ENCODE results near the gene CTNNA1.

- no peak for TF ChIP-seq POLR2A (IDR thresholded peaks at IDR 0.05)
- TF ChIP-seq, protein P1, sequence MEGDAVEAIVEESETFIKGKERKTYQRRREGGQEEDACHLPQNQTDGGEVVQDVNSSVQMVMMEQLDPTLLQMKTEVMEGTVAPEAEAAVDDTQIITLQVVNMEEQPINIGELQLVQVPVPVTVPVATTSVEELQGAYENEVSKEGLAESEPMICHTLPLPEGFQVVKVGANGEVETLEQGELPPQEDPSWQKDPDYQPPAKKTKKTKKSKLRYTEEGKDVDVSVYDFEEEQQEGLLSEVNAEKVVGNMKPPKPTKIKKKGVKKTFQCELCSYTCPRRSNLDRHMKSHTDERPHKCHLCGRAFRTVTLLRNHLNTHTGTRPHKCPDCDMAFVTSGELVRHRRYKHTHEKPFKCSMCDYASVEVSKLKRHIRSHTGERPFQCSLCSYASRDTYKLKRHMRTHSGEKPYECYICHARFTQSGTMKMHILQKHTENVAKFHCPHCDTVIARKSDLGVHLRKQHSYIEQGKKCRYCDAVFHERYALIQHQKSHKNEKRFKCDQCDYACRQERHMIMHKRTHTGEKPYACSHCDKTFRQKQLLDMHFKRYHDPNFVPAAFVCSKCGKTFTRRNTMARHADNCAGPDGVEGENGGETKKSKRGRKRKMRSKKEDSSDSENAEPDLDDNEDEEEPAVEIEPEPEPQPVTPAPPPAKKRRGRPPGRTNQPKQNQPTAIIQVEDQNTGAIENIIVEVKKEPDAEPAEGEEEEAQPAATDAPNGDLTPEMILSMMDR (IDR thresholded peaks at IDR 0.05) = no peak
These were observed 99.9 kb downstream of the CTNNA1 start for GRCh38 chr5:138853132-138853531.

Measured in lower leg skin (tissue), 3 donors.